Measurements from ENCODE around the gene GFAP.

GFAP gene

GRCh38 chr17:44912763-44913544 is 2.3 kb downstream of the GFAP start:
- Histone ChIP-seq H3K27ac (ENCODE audit: extremely low read depth, low read depth, low read length) (no peak overlapping the region), H3K9me3 (ENCODE audit: control insufficient read depth, insufficient read depth, low read depth, low read length) (no peaks in the 10 kb centered on the region), H3K4me3 (ENCODE audit: low read depth, low read length) (no peak overlapping the region), H3K4me1 (ENCODE audit: control insufficient read depth, insufficient read depth, low read length) (no peaks in the 10 kb centered on the region; the same call in 1 of the 2 replicates), H3K36me3 (ENCODE audit: control insufficient read depth in 2 of 2, insufficient read depth in 1 of 2, low read length in 2 of 2) (no peaks in the 10 kb centered on the region)
- TF ChIP-seq BCL6B (tag by site-specific recombination; IDR thresholded peaks at IDR 0.05) (no peak), ZNF768 (tag by site-specific recombination; IDR thresholded peaks at IDR 0.05) (0 out of 2 replicates have a peak, but pooled peaks have one; percentile 74), ZNF707 (tag by site-specific recombination; IDR thresholded peaks at IDR 0.05) (no peak), ZNF202 (tag by site-specific recombination; IDR thresholded peaks at IDR 0.05; ENCODE audit: borderline replicate concordance) (no peak), ZNF140 (tag by site-specific recombination; IDR thresholded peaks at IDR 0.05) (no peak), ZNF837 (tag by site-specific recombination; IDR thresholded peaks at IDR 0.05) (no peak), TSHZ1 (tag by site-specific recombination; IDR thresholded peaks at IDR 0.05; ENCODE audit: borderline replicate concordance) (no peak)
- POLR2A ChIA-PET, result interaction anchor here (0.6 to 1.0 kb wide), 2 partner anchors 12 to 14 kb away, joined by 3 to 4 read pairs; partner anchors contain the start of gene EFTUD2
- CTCF ChIA-PET, result interaction anchor here (0.6 to 5.8 kb wide), 14 partner anchors 12 to 316 kb away, joined by 3 to 47 read pairs (median 4); partner anchors contain the start of genes ACBD4 and EFTUD2

GRCh38 chr17:44911133-44912001 is 3.9 kb downstream of the GFAP start:
- H3K4me1 ChIP-seq (ENCODE audit: control insufficient read depth, insufficient read depth, low read length), result no peaks in the 10 kb centered on the region; the same call in 1 of the 2 replicates
- ChIA-PET CTCF (interaction anchor here (0.6 to 5.8 kb wide), 13 partner anchors 8 to 297 kb away, joined by 3 to 47 read pairs (median 4); partner anchors contain the start of genes C1QL1, EFTUD2 and NMT1), POLR2A (interaction anchor here (0.6 to 1.5 kb wide), 5 partner anchors 9 to 288 kb away, joined by 3 to 6 read pairs (median 3); no protein-coding TSS in a partner anchor)
- no peaks in the 10 kb centered on the region for H3K9me3 ChIP-seq (ENCODE audit: control insufficient read depth, insufficient read depth, low read depth, low read length)
- H3K27ac ChIP-seq (ENCODE audit: extremely low read depth, low read depth, low read length), result no peak overlapping the region
- no peak overlapping the region for H3K4me3 ChIP-seq (ENCODE audit: low read depth, low read length)
- H3K36me3 ChIP-seq (ENCODE audit: control insufficient read depth in 2 of 2, insufficient read depth in 1 of 2, low read length in 2 of 2), result no peaks in the 10 kb centered on the region
- peak; percentile 36; the same call in 1 of the 2 replicates for TF ChIP-seq PRDM4 (tag by site-specific recombination; IDR thresholded peaks at IDR 0.05)
- no peak for TF ChIP-seq ZNF223 (tag by site-specific recombination; IDR thresholded peaks at IDR 0.05)
- peak; percentile 74 for TF ChIP-seq ZNF335 (tag by site-specific recombination; conservative IDR thresholded peaks at IDR 0.05)
- TF ChIP-seq ZNF707 (tag by site-specific recombination; IDR thresholded peaks at IDR 0.05), result no peak
- TF ChIP-seq KLF16 (tag by site-specific recombination; IDR thresholded peaks at IDR 0.05), result 0 out of 2 replicates have a peak, but pooled peaks have one; percentile 28
- TF ChIP-seq ZBTB48 (tag by site-specific recombination; IDR thresholded peaks at IDR 0.05), result peak; percentile 89
- peak; percentile 64 for TF ChIP-seq CTCF (tag by site-specific recombination; IDR thresholded peaks at IDR 0.05)
- TF ChIP-seq ZNF560 (tag by site-specific recombination; IDR thresholded peaks at IDR 0.05; ENCODE audit: borderline replicate concordance), result no peak
- no peak for TF ChIP-seq ZBTB20 (tag by site-specific recombination; IDR thresholded peaks at IDR 0.05)
- TF ChIP-seq ZNF302 (tag by site-specific recombination; IDR thresholded peaks at IDR 0.05; ENCODE audit: low read depth), result no peak
- TF ChIP-seq ZNF600 (tag by site-specific recombination; IDR thresholded peaks at IDR 0.05), result no peak
- peak; percentile 55; the same call in 1 of the 2 replicates for TF ChIP-seq TRIM28 (IDR thresholded peaks at IDR 0.05; ENCODE audit: borderline replicate concordance, low read length)
- no peak for TF ChIP-seq ZNF423 (tag by site-specific recombination; IDR thresholded peaks at IDR 0.05)
- TF ChIP-seq ZNF501 (tag by site-specific recombination; IDR thresholded peaks at IDR 0.05), result no peak
- TF ChIP-seq ZBTB6 (tag by site-specific recombination; IDR thresholded peaks at IDR 0.05), result 0 out of 2 replicates have a peak, but pooled peaks have one; percentile 17

Data from HEK293 (cell line).